Astrocyte (in vitro differentiated cells and primary cell): ENCODE measurements around the gene MORC1. TPM values are rescaled to one million over a fixed set of nuclear protein-coding genes. Genes with fewer than 3 reads are reported as not detected.
"Not testable (repeated sequence)": the region's sequence is repeated elsewhere in the genome, so short reads cannot be mapped to it uniquely, and the experiment has no call there.

Experiments
- DNase-seq: peaks from one replicate; pipeline ENCODE4 v3.0.0-alpha.2; 2010; ENCODE audit warnings: low read depth
- FAIRE-seq: peaks from 2 replicates; lab custom pipeline; 2011; peaks lifted over from hg19 to GRCh38; lab: Jason Lieb, UNC
- H2AFZ ChIP-seq: 2 replicates; pipeline ENCODE4 v1.6.0; 2012; ENCODE audit warnings: low read depth, low read length, inconsistent platforms
- H3K27ac ChIP-seq: 2 replicates; pipeline ENCODE4 v1.5.1; 2011; ENCODE audit warnings: low read depth, low read length, inconsistent platforms
- H3K27me3 ChIP-seq: 2 replicates; pipeline ENCODE4 v1.6.0; 2011; ENCODE audit warnings: low read length, inconsistent platforms; ENCODE audit not compliant: insufficient read depth
- H3K36me3 ChIP-seq: 2 replicates; pipeline ENCODE4 v1.5.1; 2011; ENCODE audit warnings: low read length, inconsistent platforms; ENCODE audit not compliant: insufficient read depth
- H3K4me1 ChIP-seq: 2 replicates; pipeline ENCODE4 v1.5.1; 2011; ENCODE audit warnings: low read length, inconsistent platforms; ENCODE audit not compliant: insufficient read depth
- H3K4me2 ChIP-seq: 2 replicates; pipeline ENCODE4 v1.6.0; 2012; ENCODE audit warnings: low read length, inconsistent platforms
- H3K4me3 ChIP-seq: 2 replicates; pipeline ENCODE4 v1.5.1; 2011; ENCODE audit warnings: low read depth, mild to moderate bottlenecking, low read length, inconsistent platforms; ENCODE audit not compliant: insufficient read depth
- H3K79me2 ChIP-seq: 2 replicates; pipeline ENCODE4 v1.6.0; 2012; ENCODE audit warnings: mild to moderate bottlenecking, low read length, inconsistent platforms; ENCODE audit not compliant: insufficient read depth
- H3K9ac ChIP-seq: 2 replicates; pipeline ENCODE4 v1.6.0; 2012; ENCODE audit warnings: mild to moderate bottlenecking, low read length, inconsistent platforms
- H3K9me3 ChIP-seq: 2 replicates; pipeline ENCODE4 v1.5.1; 2012; ENCODE audit warnings: low read depth, mild to moderate bottlenecking, low read length, inconsistent platforms; ENCODE audit not compliant: insufficient read depth
- H4K20me1 ChIP-seq: 2 replicates; pipeline ENCODE4 v1.6.0; 2012; ENCODE audit warnings: low read length, inconsistent platforms; ENCODE audit not compliant: insufficient read depth
- H3K27ac Mint-ChIP-seq: one replicate; pipeline ENCODE4 v1.8.0; 2021; ENCODE audit warnings: mild to moderate bottlenecking, mixed read lengths; ENCODE audit not compliant: unreplicated experiment
- H3K27me3 Mint-ChIP-seq: one replicate; pipeline ENCODE4 v1.8.0; 2021; ENCODE audit warnings: low read depth, mixed read lengths; ENCODE audit not compliant: unreplicated experiment
- H3K36me3 Mint-ChIP-seq: one replicate; pipeline ENCODE4 v1.8.0; 2021; ENCODE audit warnings: low read depth, mixed read lengths; ENCODE audit not compliant: unreplicated experiment
- H3K4me1 Mint-ChIP-seq: one replicate; pipeline ENCODE4 v1.8.0; 2021; ENCODE audit warnings: low read depth, mixed read lengths; ENCODE audit not compliant: unreplicated experiment
- H3K4me3 Mint-ChIP-seq: one replicate; pipeline ENCODE4 v1.8.0; 2021; ENCODE audit warnings: mild to moderate bottlenecking, moderate library complexity, mixed read lengths; ENCODE audit not compliant: unreplicated experiment
- H3K9me3 Mint-ChIP-seq: one replicate; pipeline ENCODE4 v1.8.0; 2021; ENCODE audit warnings: mild to moderate bottlenecking, mixed read lengths; ENCODE audit not compliant: unreplicated experiment
- EZH2 ChIP-seq: IDR thresholded peaks from 2 replicates; pipeline ENCODE4 v1.6.1; 2012; ENCODE audit warnings: mild to moderate bottlenecking, low read length, inconsistent platforms; ENCODE audit not compliant: insufficient read depth
- total RNA-seq: library from RNA; stranded (reverse); gene quantifications from 2 replicates; pipeline ENCODE4 v1.2.1, GENCODE V29; 2021
- TF ChIP-seq, protein P1 (sequence below): IDR thresholded peaks from 2 replicates; pipeline ENCODE4 v1.5.1; 2011; ENCODE audit warnings: low read depth, mild to moderate bottlenecking, inconsistent platforms, low read length, moderate library complexity; ENCODE audit not compliant: insufficient read depth

Gene MORC1
- total RNA-seq, 1 donor from 2014 or later, result not detected

GRCh38 chr3:109140318-109140717, 22.4 kb upstream of the MORC1 start:
- no peak overlapping the region for H3K4me3 ChIP-seq
- no peak for DNase-seq
- H3K36me3 ChIP-seq, result no peaks in the 10 kb centered on the region
- TF ChIP-seq, protein P1, sequence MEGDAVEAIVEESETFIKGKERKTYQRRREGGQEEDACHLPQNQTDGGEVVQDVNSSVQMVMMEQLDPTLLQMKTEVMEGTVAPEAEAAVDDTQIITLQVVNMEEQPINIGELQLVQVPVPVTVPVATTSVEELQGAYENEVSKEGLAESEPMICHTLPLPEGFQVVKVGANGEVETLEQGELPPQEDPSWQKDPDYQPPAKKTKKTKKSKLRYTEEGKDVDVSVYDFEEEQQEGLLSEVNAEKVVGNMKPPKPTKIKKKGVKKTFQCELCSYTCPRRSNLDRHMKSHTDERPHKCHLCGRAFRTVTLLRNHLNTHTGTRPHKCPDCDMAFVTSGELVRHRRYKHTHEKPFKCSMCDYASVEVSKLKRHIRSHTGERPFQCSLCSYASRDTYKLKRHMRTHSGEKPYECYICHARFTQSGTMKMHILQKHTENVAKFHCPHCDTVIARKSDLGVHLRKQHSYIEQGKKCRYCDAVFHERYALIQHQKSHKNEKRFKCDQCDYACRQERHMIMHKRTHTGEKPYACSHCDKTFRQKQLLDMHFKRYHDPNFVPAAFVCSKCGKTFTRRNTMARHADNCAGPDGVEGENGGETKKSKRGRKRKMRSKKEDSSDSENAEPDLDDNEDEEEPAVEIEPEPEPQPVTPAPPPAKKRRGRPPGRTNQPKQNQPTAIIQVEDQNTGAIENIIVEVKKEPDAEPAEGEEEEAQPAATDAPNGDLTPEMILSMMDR, result no peak
- TF ChIP-seq EZH2, result no peak
- H3K27me3 ChIP-seq, result no peaks in the 10 kb centered on the region
- no peak overlapping the region for H3K27ac Mint-ChIP-seq
- no peaks in the 10 kb centered on the region for H4K20me1 ChIP-seq
- no peak overlapping the region for H3K9ac ChIP-seq
- H3K27me3 Mint-ChIP-seq, result no peaks in the 10 kb centered on the region
- no peaks in the 10 kb centered on the region for H3K4me1 ChIP-seq
- no peaks in the 10 kb centered on the region for H3K4me1 Mint-ChIP-seq
- H3K4me2 ChIP-seq, result no peak overlapping the region
- no peaks in the 10 kb centered on the region for H3K36me3 Mint-ChIP-seq
- H3K9me3 Mint-ChIP-seq, result no peaks in the 10 kb centered on the region
- H3K27ac ChIP-seq, result no peak overlapping the region
- no peaks in the 10 kb centered on the region for H3K79me2 ChIP-seq
- no peak overlapping the region for H3K4me3 Mint-ChIP-seq
- no peaks in the 10 kb centered on the region for H3K9me3 ChIP-seq
- FAIRE-seq, result no peak
- H2AFZ ChIP-seq, result no peak overlapping the region

DNA sequence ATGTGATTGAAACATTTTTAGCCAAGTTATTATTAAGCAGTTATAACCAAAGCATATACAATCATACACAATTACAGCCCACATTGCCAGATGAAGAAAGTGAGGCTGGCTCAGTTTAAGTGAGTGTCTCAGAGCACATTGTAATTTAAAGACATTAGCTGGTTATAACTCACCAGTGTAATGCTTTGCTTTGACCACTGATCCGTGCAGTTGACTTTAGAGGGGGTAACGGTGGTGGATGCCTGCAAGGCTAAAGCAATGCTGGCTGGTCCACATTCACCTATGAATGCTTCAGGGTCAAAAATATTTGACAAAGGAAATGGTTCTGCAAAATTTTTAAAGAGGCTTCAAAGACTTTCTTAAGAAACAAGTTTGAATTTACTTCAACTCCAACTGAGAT, 19.8 kb upstream of the MORC1 start:
- Mint-ChIP-seq H3K27me3 (no peaks in the 10 kb centered on the region), H3K36me3 (no peaks in the 10 kb centered on the region), H3K4me1 (peaks cover 3% of the 10 kb centered on the region), H3K9me3 (no peaks in the 10 kb centered on the region), H3K4me3 (no peak overlapping the region), H3K27ac (no peak overlapping the region)
- no peak overlapping the region for H2AFZ ChIP-seq
- TF ChIP-seq, protein P1, result no peak
- no peak for TF ChIP-seq EZH2
- H3K4me2 ChIP-seq, result no peak overlapping the region
- H4K20me1 ChIP-seq, result no peaks in the 10 kb centered on the region
- H3K9me3 ChIP-seq, result no peaks in the 10 kb centered on the region
- no peak overlapping the region for H3K27ac ChIP-seq
- H3K4me1 ChIP-seq, result peaks cover 4% of the 10 kb centered on the region
- DNase-seq, result no peak
- no peak overlapping the region for H3K4me3 ChIP-seq
- H3K27me3 ChIP-seq, result no peaks in the 10 kb centered on the region
- H3K36me3 ChIP-seq, result no peaks in the 10 kb centered on the region
- no peak overlapping the region for H3K9ac ChIP-seq
- FAIRE-seq, result no peak
- no peaks in the 10 kb centered on the region for H3K79me2 ChIP-seq

DNA sequence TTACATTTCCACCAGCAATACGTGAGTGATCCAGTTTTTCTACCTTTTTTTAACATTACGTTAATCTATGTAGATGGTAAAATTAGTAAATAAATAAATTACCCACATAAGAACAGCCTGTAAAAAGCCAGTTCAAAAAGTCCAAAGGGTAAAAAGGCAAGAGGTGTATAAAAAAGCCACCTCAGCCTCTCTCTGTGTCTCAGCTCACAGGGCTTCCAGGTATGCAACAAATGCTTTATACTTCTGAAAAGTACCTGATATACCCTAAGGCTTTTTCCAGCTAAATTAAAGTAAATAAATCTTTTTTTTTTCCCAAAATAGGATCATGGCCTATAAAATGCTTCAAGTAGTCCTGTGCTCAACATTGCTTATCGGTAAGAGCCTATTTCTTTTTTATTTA, 18.6 kb upstream of the MORC1 start, which contains the start of gene C3orf85:
Gene C3orf85 (plus strand): TSS at position 197 of the 400 bp plus-strand sequence. CDS start 129 bp downstream, at position 326.
- H2AFZ ChIP-seq, result no peak within 1 kb of the TSS
- no peak within 1 kb of the TSS for H3K27ac Mint-ChIP-seq
- no peak within 1 kb of the TSS for H3K4me3 ChIP-seq
- no peak for FAIRE-seq
- H3K4me2 ChIP-seq, result no peak within 1 kb of the TSS
- no peak for DNase-seq
- no peaks in the 10 kb centered on the region for H3K9me3 ChIP-seq
- H3K79me2 ChIP-seq, result no peaks in the 10 kb centered on the region
- no peak within 1 kb of the TSS for H3K9ac ChIP-seq
- no peaks in the 10 kb centered on the region for H3K27me3 ChIP-seq
- H3K36me3 ChIP-seq, result no peaks in the 10 kb centered on the region
- no peaks in the 10 kb centered on the region for H3K36me3 Mint-ChIP-seq
- no peak within 1 kb of the TSS for H3K27ac ChIP-seq
- no peaks in the 10 kb centered on the region for H4K20me1 ChIP-seq
- H3K4me1 Mint-ChIP-seq, result peaks cover 3% of the 10 kb centered on the region
- H3K4me1 ChIP-seq, result peaks cover 9% of the 10 kb centered on the region
- H3K9me3 Mint-ChIP-seq, result no peaks in the 10 kb centered on the region
- H3K4me3 Mint-ChIP-seq, result no peak within 1 kb of the TSS
- H3K27me3 Mint-ChIP-seq, result no peaks in the 10 kb centered on the region
- TF ChIP-seq, protein P1, result no peak
- TF ChIP-seq EZH2, result no peak

- H3K27me3 Mint-ChIP-seq, H3K9me3 ChIP-seq, H3K4me3 ChIP-seq, H2AFZ ChIP-seq, H3K4me1 Mint-ChIP-seq, H3K4me2 ChIP-seq, H3K4me3 Mint-ChIP-seq, H3K79me2 ChIP-seq, H3K36me3 Mint-ChIP-seq, DNase-seq, H3K27me3 ChIP-seq, H3K9ac ChIP-seq, H3K36me3 ChIP-seq, H3K27ac ChIP-seq, H3K9me3 Mint-ChIP-seq, FAIRE-seq, H3K4me1 ChIP-seq, H4K20me1 ChIP-seq, H3K27ac Mint-ChIP-seq: not testable (repeated sequence)
Measured at GRCh38 chr3:109133474-109133816, 15.5 kb upstream of the MORC1 start.
